GM23338 (cell line): ENCODE results near the gene FBXO11. TPM values are rescaled to one million over a fixed set of nuclear protein-coding genes. Genes with fewer than 3 reads are reported as not detected.

Source experiments
- ATAC-seq: fragments of 200-7000 bp; cut with Tn5 transposase; 3 replicates; pipeline ENCODE4 v1.9.1; 2020
- DNase-seq: peaks from one replicate; pipeline ENCODE4 v3.0.0-alpha.2; 2015; ENCODE audit warnings: low spot score
- H2AFZ ChIP-seq: fragments of 200-600 bp; sonication (generic); 2 replicates; pipeline ENCODE4 v1.8.0; 2016; ENCODE audit warnings: antibody characterized with exemption, mild to moderate bottlenecking, moderate library complexity
- H3F3A ChIP-seq: fragments of 200-600 bp; sonication (generic); replicated peaks from 2 replicates; pipeline ENCODE4 v1.8.0; 2017; ENCODE audit warnings: antibody characterized with exemption, mixed run types, low read depth
- H3K27ac ChIP-seq: fragments of 200-600 bp; sonication (generic); 2 replicates; pipeline ENCODE4 v1.6.1; 2016; ENCODE audit warnings: low read depth
- H3K27me3 ChIP-seq: fragments of 200-600 bp; sonication (generic); 2 replicates; pipeline ENCODE4 v1.8.0; 2016; ENCODE audit warnings: mild to moderate bottlenecking, mixed run types, moderate library complexity; ENCODE audit not compliant: insufficient read depth
- H3K36me3 ChIP-seq: fragments of 200-600 bp; sonication (generic); 2 replicates; pipeline ENCODE4 v1.8.0; 2016; ENCODE audit warnings: mild to moderate bottlenecking; ENCODE audit not compliant: insufficient read depth
- H3K4me1 ChIP-seq: fragments of 200-600 bp; sonication (generic); 2 replicates; pipeline ENCODE4 v1.8.0; 2016; ENCODE audit warnings: mild to moderate bottlenecking, moderate library complexity; ENCODE audit not compliant: insufficient read depth
- H3K4me2 ChIP-seq: fragments of 200-600 bp; sonication (generic); 2 replicates; pipeline ENCODE4 v1.7.1; 2017; ENCODE audit warnings: mixed run types
- H3K4me3 ChIP-seq: fragments of 200-600 bp; sonication (generic); 2 replicates; pipeline ENCODE4 v1.6.1; 2016; ENCODE audit warnings: mixed run types
- H3K79me2 ChIP-seq: fragments of 200-600 bp; sonication (generic); replicated peaks from 2 replicates; pipeline ENCODE4 v1.8.0; 2017; ENCODE audit warnings: mild to moderate bottlenecking; ENCODE audit not compliant: insufficient read depth
- H3K9me2 ChIP-seq: fragments of 200-600 bp; sonication (generic); 2 replicates; pipeline ENCODE4 v1.8.0; 2017; ENCODE audit not compliant: insufficient read depth
- H4K20me1 ChIP-seq: fragments of 200-600 bp; sonication (generic); replicated peaks from 2 replicates; pipeline ENCODE4 v1.8.0; 2017; ENCODE audit warnings: mild to moderate bottlenecking; ENCODE audit not compliant: insufficient read depth
- H3K27ac Mint-ChIP-seq: 2 replicates; pipeline ENCODE4 v1.8.0; 2020; ENCODE audit warnings: inconsistent platforms, mild to moderate bottlenecking, moderate library complexity, mixed read lengths
- H3K27me3 Mint-ChIP-seq: 3 replicates; pipeline ENCODE4 v1.8.0; 2022; ENCODE audit warnings: low read depth, mild to moderate bottlenecking, moderate library complexity, mixed read lengths, inconsistent platforms; ENCODE audit not compliant: insufficient read depth, poor library complexity
- H3K36me3 Mint-ChIP-seq: 3 replicates; pipeline ENCODE4 v1.8.0; 2021; ENCODE audit warnings: low read depth, mild to moderate bottlenecking, inconsistent platforms, moderate library complexity, mixed read lengths
- H3K4me1 Mint-ChIP-seq: 3 replicates; pipeline ENCODE4 v1.8.0; 2020; ENCODE audit warnings: mild to moderate bottlenecking, inconsistent platforms, mixed read lengths
- H3K4me3 Mint-ChIP-seq: 3 replicates; pipeline ENCODE4 v1.8.0; 2021; ENCODE audit warnings: moderate library complexity, mild to moderate bottlenecking, inconsistent platforms, mixed read lengths
- H3K9me3 Mint-ChIP-seq: 3 replicates; pipeline ENCODE4 v1.8.0; 2020; ENCODE audit warnings: moderate library complexity, mild to moderate bottlenecking, inconsistent platforms, mixed read lengths
- CREB1 ChIP-seq: fragments of 250-450 bp; sonication (Bioruptor Pico); IDR thresholded peaks from 2 replicates; pipeline ENCODE4 v1.5.0; 2020; ENCODE audit warnings: low read depth, mild to moderate bottlenecking, moderate library complexity
- CTCF ChIP-seq, 2 experiments: fragments of 200-600 bp in 1 of 2; sonication (generic) in 1 of 2; conservative IDR thresholded peaks; 2 replicates each; pipeline versions ENCODE4 v1.5.1 to v1.6.1; 2016 to 2017; ENCODE audit warnings: antibody characterized with exemption in 2 of 2, low read depth in 2 of 2, mild to moderate bottlenecking in 2 of 2, moderate library complexity in 1 of 2
- ETS1 ChIP-seq: IDR thresholded peaks from 2 replicates; pipeline ENCODE4 v1.6.1; 2016; ENCODE audit warnings: antibody characterized with exemption
- EZH2 ChIP-seq: fragments of 200-600 bp; sonication (generic); IDR thresholded peaks from one replicate; pipeline ENCODE4 v1.8.0; 2017; ENCODE audit warnings: antibody characterized with exemption, mild to moderate bottlenecking, low read depth; ENCODE audit not compliant: unreplicated experiment
- EZH2phosphoT487 ChIP-seq: fragments of 200-600 bp; sonication (generic); IDR thresholded peaks from one replicate; pipeline ENCODE4 v1.8.1; 2018; ENCODE audit warnings: antibody characterized with exemption; ENCODE audit not compliant: unreplicated experiment
- JUNB ChIP-seq: IDR thresholded peaks from one replicate; pipeline ENCODE4 v1.6.1; 2016; ENCODE audit warnings: antibody characterized with exemption; ENCODE audit not compliant: unreplicated experiment
- NANOG ChIP-seq: IDR thresholded peaks from 2 replicates; pipeline ENCODE4 v1.6.1; 2016; ENCODE audit warnings: antibody characterized with exemption, borderline replicate concordance
- POLR2AphosphoS5 ChIP-seq: IDR thresholded peaks from 2 replicates; pipeline ENCODE4 v1.6.1; 2016; ENCODE audit warnings: antibody characterized with exemption, low read depth
- REST ChIP-seq: IDR thresholded peaks from one replicate; pipeline ENCODE4 v1.6.1; 2018; ENCODE audit warnings: antibody characterized with exemption; ENCODE audit not compliant: unreplicated experiment
- STAT1 ChIP-seq: IDR thresholded peaks from one replicate; pipeline ENCODE4 v1.6.1; 2016; ENCODE audit warnings: antibody characterized with exemption; ENCODE audit not compliant: unreplicated experiment
- ZNF114 ChIP-seq: fragments of 250-450 bp; sonication (Bioruptor Pico); IDR thresholded peaks from 2 replicates; pipeline ENCODE4 v1.5.0; 2020; ENCODE audit warnings: mild to moderate bottlenecking, moderate library complexity
- ZNF331 ChIP-seq: fragments of 250-450 bp; sonication (Bioruptor Pico); IDR thresholded peaks from 2 replicates; pipeline ENCODE4 v1.5.0; 2020; ENCODE audit warnings: low read depth, mild to moderate bottlenecking, moderate library complexity
- ZNF462 ChIP-seq: fragments of 250-450 bp; sonication (Bioruptor Pico); IDR thresholded peaks from 2 replicates; pipeline ENCODE4 v1.5.0; 2020; ENCODE audit warnings: mild to moderate bottlenecking, moderate library complexity
- polyA plus RNA-seq: library from polyadenylated mRNA; unstranded; fragments of >200 nt; fragmentation: Nextera tagmentation; extraction: Ambion mirVana; gene quantifications from 2 replicates; pipeline ENCODE4 v1.2.1, GENCODE V29; 2016
- total RNA-seq: library from RNA; depleted of rRNA; stranded (reverse); fragments of >200 nt; shearing (Covaris generic); gene quantifications from 2 replicates; pipeline ENCODE4 v1.2.3, GENCODE V29; 2014

Gene FBXO11
- total and polyA plus RNA-seq, 2 experiments from 2014 or later = 21.5 to 52.7 TPM

- no peak overlapping the region for H3K4me3 Mint-ChIP-seq
- H3K4me1 Mint-ChIP-seq = peaks cover 13% of the 10 kb centered on the region
- no peak overlapping the region for H3K27ac Mint-ChIP-seq
- H3K27me3 Mint-ChIP-seq = peaks cover 6% of the 10 kb centered on the region
- Histone ChIP-seq H3K79me2 (peaks cover under 1% of the 10 kb centered on the region; the same call in 1 of the 2 replicates), H3K4me2 (no peak overlapping the region), H4K20me1 (no peaks in the 10 kb centered on the region), H3K27me3 (no peaks in the 10 kb centered on the region), H3K4me3 (no peak overlapping the region), H3K9me2 (no peaks in the 10 kb centered on the region), H3K27ac (no peak overlapping the region), H3K4me1 (peaks cover 15% of the 10 kb centered on the region), H3K36me3 (no peaks in the 10 kb centered on the region), H2AFZ (no peak overlapping the region), H3F3A (no peaks in the 10 kb centered on the region; the same call in 1 of the 2 replicates)
- DNase-seq = no peak
- TF ChIP-seq CREB1 (CRISPR knock-in tag) = no peak
- TF ChIP-seq CTCF (conservative IDR thresholded peaks at IDR 0.05; ENCODE audit: low read depth in 2 of 2) = no peak
- no peak for TF ChIP-seq ZNF331 (CRISPR knock-in tag)
- no peak for TF ChIP-seq ETS1
- TF ChIP-seq STAT1 = no peak
- no peak for TF ChIP-seq POLR2AphosphoS5
- no peak for TF ChIP-seq ZNF114
- TF ChIP-seq EZH2phosphoT487 = no peak
- no peak for TF ChIP-seq EZH2
- no peak for TF ChIP-seq NANOG
- no peak for TF ChIP-seq ZNF462 (CRISPR knock-in tag)
- TF ChIP-seq REST = no peak
- no peak for TF ChIP-seq JUNB
- ATAC-seq = no peak
- H3K9me3 Mint-ChIP-seq = no peaks in the 10 kb centered on the region
- H3K36me3 Mint-ChIP-seq = no peaks in the 10 kb centered on the region
Observed at GRCh38 chr2:47778698-47779425, 127.4 kb downstream of the FBXO11 start.
